ENCODE measurements around the gene OSBPL3.

DNA sequence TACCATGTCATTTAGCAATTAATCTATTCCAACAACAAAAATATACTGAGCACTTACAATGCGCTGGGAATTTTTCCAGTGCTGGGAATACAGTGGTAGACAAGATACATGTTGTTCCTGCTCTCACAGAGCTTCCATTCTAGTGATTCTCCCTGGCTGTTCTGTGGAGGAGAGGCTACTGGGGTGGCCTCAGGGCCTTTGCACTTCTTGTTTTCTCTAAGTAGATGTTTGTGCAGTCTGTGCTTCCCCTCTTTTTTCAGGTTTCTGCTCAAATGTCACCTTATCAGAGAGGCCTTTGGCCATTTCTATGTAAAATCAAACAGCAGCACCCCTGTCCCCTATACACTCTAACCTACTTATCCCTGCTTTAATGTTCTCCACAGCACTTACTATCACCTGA lies 24.7 kb downstream of the OSBPL3 start:
- no peak for TF ChIP-seq EZH2 (IDR thresholded peaks at IDR 0.05; ENCODE audit: insufficient read depth, poor library complexity, severe bottlenecking)
- no peak for TF ChIP-seq EZH2phosphoT487 (IDR thresholded peaks at IDR 0.05; ENCODE audit: insufficient read depth, low read depth)

Data from GM23248 (cell line).